ENCODE data around the gene MEG3. TPM values are rescaled to one million over a fixed set of nuclear protein-coding genes. Genes with fewer than 3 reads are reported as not detected.
A peak's percentile ranks its signal among the peaks of the same experiment; 100 is the strongest.

MEG3 gene
- total RNA-seq, 4 donors from 2014 or later = 34.9 to 169 (median 117) TPM

DNA sequence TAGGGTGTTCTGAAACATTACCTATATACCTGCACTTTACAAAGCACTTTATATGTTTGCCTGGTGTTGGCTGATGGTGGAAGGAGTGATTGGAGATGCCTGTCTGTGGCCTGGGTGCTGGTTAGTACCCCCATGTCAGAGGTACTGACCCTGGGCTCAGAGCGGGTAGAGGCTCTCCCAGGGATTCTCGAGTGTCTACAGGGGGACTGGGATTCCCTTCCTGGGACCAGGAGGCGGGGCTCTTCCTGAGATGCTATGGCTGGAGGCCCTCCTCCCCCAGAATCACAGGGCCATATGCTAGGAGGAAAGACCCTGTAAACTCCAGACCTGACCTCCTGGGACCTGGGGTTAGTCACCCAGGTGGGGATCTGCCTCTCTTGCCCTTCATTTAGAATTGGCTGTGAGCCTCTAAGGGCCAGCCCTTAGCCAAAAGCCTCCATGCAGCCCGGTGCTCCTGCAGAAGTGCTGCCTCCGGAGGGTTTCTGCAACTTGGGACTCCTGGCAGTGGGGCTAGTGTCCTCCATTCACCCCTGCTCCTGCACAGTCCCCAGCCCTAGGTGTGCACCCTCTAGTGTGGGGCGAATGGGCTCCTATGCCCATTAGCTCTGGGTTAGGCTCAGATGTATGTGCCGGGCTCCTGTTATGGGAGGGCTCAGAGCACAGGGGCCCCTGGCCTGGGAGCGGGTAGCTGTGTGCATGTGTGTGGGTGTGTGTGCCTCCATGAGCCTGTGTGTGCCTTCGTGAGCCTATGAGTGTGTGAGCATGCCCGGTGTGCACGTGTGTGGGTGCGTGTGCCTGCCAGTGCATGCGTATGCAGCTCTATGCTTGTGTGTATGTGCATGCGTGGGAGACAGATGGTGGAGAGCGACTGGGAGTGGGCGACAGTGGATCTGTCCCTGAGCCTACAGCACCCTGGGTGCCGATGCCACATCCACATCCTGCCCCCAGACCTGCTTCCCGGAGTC is 41.0 kb downstream of the MEG3 start:
- TF ChIP-seq CTCF (IDR thresholded peaks at IDR 0.05) = no peak

GRCh38 chr14:100867631-100868315 is 41.9 kb downstream of the MEG3 start:
- no peak for TF ChIP-seq CTCF (IDR thresholded peaks at IDR 0.05)
- no peak for ATAC-seq (ENCODE audit: low FRiP score)
- DNase-seq (ENCODE audit: low spot score) = no peak

More for the DNA sequence above, 41.0 kb downstream of the MEG3 start:
- DNase-seq (ENCODE audit: low spot score) = no peak
- no peak for ATAC-seq (ENCODE audit: low FRiP score)

GRCh38 chr14:100868621-100869370 is 42.9 kb downstream of the MEG3 start:
- DNase-seq (ENCODE audit: low spot score) (no peak), ATAC-seq (ENCODE audit: low FRiP score) (no peak)
- no peak for TF ChIP-seq CTCF (IDR thresholded peaks at IDR 0.05)

- ATAC-seq (ENCODE audit: low FRiP score) (no peak), DNase-seq (ENCODE audit: low spot score) (no peak)
- TF ChIP-seq CTCF (IDR thresholded peaks at IDR 0.05) = no peak
Observed at GRCh38 chr14:100871234-100872186, 45.6 kb downstream of the MEG3 start.

GRCh38 chr14:100872259-100873095 is 46.6 kb downstream of the MEG3 start:
- TF ChIP-seq CTCF (IDR thresholded peaks at IDR 0.05) = no peak
- no peak for DNase-seq (ENCODE audit: low spot score)
- ATAC-seq (ENCODE audit: low FRiP score) = peak; percentile 10

Measured in omental fat pad (tissue), 4 donors.